GM21529 (cell line): ENCODE data around the gene KRT3.

Experiments used
- ATAC-seq: cut with Tn5 transposase; IDR thresholded peaks from one replicate; pipeline ENCODE4 v1.9.1; 2021; ENCODE audit not compliant: unreplicated experiment

Gene KRT3

GRCh38 chr12:52741375-52742195, 54.3 kb downstream of the KRT3 start:
- no peak for ATAC-seq

DNA sequence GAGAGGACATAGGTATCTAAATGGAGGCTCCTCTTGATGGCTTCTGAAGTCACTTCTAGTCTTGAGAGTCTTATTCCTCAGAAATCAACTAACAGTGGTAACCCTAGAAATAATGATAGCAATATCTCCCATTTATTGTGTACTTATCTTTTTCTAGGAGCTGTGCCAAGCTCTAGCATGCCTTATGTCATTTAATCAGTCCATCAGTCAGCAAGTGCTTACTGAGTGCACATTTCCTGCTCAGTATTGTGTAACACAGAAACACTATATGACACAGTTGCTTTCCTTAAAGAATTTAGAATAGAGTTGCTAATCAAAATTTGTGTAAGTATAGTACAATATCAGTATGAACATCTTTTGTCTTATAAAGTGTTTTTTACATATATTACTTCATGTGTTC, 55.3 kb downstream of the KRT3 start:
- ATAC-seq, result no peak

GRCh38 chr12:52739963-52740362, 56.0 kb downstream of the KRT3 start:
- ATAC-seq, result no peak
